Measurements from ENCODE around the gene EMC8. TPM values are rescaled to one million over a fixed set of nuclear protein-coding genes. Genes with fewer than 3 reads are reported as not detected.

The EMC8 gene
- total and polyA plus RNA-seq, 2 experiments from 2014 or later = 51.1 to 69.4 TPM

GRCh38 chr16:85809645-85810044, 10.3 kb upstream of the EMC8 start (continued):
- TF ChIP-seq REST (IDR thresholded peaks at IDR 0.05; ENCODE audit: unreplicated experiment) (no peak), ZNF114 (CRISPR knock-in tag; IDR thresholded peaks at IDR 0.05) (no peak)

GRCh38 chr16:85808926-85809325, 9.6 kb upstream of the EMC8 start:
- H3K27me3 Mint-ChIP-seq (ENCODE audit: insufficient read depth, low read depth, poor library complexity) = peaks cover 9% of the 10 kb centered on the region
- H3K27ac Mint-ChIP-seq = no peak overlapping the region

More at GRCh38 chr16:85808926-85809325, 9.6 kb upstream of the EMC8 start:
- H3K79me2 ChIP-seq (replicated peaks; ENCODE audit: insufficient read depth) = 0 out of 2 replicates have a peak, but pooled peaks cover 3% of the 10 kb centered on the region
- TF ChIP-seq REST (IDR thresholded peaks at IDR 0.05; ENCODE audit: unreplicated experiment) (no peak), CTCF (conservative IDR thresholded peaks at IDR 0.05; ENCODE audit: low read depth in 2 of 2) (no peak), STAT1 (IDR thresholded peaks at IDR 0.05; ENCODE audit: unreplicated experiment) (no peak), ETS1 (IDR thresholded peaks at IDR 0.05) (no peak), ZNF462 (CRISPR knock-in tag; IDR thresholded peaks at IDR 0.05) (no peak), CREB1 (CRISPR knock-in tag; IDR thresholded peaks at IDR 0.05; ENCODE audit: low read depth) (no peak)
- no peaks in the 10 kb centered on the region; the same call in 1 of the 2 replicates for H3K27me3 ChIP-seq (ENCODE audit: insufficient read depth)
- H3K9me2 ChIP-seq (ENCODE audit: insufficient read depth) = no peaks in the 10 kb centered on the region
- Mint-ChIP-seq H3K9me3 (no peaks in the 10 kb centered on the region), H3K4me1 (peaks cover 5% of the 10 kb centered on the region; the same call in 2 of the 3 replicates), H3K4me3 (no peak overlapping the region), H3K36me3 (ENCODE audit: low read depth) (peaks cover 42% of the 10 kb centered on the region)
- H3K4me3 ChIP-seq = no peak overlapping the region
- ATAC-seq = no peak
- 0 out of 2 replicates have a peak, but pooled peaks cover 3% of the 10 kb centered on the region for H3F3A ChIP-seq (replicated peaks; ENCODE audit: low read depth)
- no peak overlapping the region for H3K4me2 ChIP-seq
- H3K4me1 ChIP-seq (ENCODE audit: insufficient read depth) = no peaks in the 10 kb centered on the region
- H4K20me1 ChIP-seq (replicated peaks; ENCODE audit: insufficient read depth) = peaks cover 4% of the 10 kb centered on the region; the same call in 1 of the 2 replicates
- H3K27ac ChIP-seq (ENCODE audit: low read depth) = no peak overlapping the region
- no peak for DNase-seq (ENCODE audit: low spot score)
- H3K36me3 ChIP-seq (ENCODE audit: insufficient read depth) = peaks cover 27% of the 10 kb centered on the region
- no peak overlapping the region for H2AFZ ChIP-seq

Data from GM23338 (cell line).